IPS-NIHi7 (cell line): Measurements from ENCODE around the gene P2RX6.
"Not testable (repeated sequence)": the region's sequence is repeated elsewhere in the genome, so short reads cannot be mapped to it uniquely, and the experiment has no call there.

Experiments used
- DNase-seq: peaks from one replicate; pipeline ENCODE4 v3.0.0; 2012; ENCODE audit warnings: mixed read lengths; ENCODE audit errors: extremely low spot score

P2RX6 gene

DNA sequence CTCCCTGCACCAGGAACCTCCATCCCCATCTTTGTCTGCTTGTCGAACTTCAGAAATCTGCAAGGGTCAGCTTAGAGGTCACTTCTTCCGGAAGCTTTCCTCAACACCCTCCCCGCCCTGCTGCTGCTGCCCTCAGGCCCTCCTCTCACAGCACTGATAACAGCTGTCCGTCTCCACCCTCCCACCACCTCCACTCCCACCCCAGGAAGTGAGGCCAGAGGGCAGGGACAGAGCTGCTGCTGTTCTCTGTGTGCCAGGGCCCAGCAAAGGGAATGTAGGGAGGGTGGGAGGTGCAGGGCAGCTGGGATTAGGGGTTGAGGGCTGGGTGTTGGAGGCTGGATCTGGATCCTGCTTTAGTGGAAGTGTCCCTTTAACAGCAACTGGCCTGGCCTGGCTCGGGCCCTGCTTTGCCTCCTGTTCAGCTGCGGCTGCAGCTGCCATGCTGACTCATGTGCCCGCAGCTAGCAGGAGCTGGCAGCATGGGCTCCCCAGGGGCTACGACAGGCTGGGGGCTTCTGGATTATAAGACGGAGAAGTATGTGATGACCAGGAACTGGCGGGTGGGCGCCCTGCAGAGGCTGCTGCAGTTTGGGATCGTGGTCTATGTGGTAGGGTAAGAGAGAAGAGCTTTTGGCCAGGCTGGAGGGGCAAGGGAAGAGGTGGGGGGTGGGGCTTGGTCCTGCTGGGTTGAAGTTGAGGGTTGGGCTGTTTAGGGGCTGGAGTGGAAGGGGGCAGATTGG, at the start of gene P2RX6:
P2RX6 (plus strand) TSS at position 440 of the 740 bp plus-strand sequence; CDS start at position 450, 10 bp downstream.
- peak; percentile 53 for DNase-seq

GRCh38 chr22:20965888-20966855, 48.8 kb upstream of the P2RX6 start:
- no peak for DNase-seq

DNA sequence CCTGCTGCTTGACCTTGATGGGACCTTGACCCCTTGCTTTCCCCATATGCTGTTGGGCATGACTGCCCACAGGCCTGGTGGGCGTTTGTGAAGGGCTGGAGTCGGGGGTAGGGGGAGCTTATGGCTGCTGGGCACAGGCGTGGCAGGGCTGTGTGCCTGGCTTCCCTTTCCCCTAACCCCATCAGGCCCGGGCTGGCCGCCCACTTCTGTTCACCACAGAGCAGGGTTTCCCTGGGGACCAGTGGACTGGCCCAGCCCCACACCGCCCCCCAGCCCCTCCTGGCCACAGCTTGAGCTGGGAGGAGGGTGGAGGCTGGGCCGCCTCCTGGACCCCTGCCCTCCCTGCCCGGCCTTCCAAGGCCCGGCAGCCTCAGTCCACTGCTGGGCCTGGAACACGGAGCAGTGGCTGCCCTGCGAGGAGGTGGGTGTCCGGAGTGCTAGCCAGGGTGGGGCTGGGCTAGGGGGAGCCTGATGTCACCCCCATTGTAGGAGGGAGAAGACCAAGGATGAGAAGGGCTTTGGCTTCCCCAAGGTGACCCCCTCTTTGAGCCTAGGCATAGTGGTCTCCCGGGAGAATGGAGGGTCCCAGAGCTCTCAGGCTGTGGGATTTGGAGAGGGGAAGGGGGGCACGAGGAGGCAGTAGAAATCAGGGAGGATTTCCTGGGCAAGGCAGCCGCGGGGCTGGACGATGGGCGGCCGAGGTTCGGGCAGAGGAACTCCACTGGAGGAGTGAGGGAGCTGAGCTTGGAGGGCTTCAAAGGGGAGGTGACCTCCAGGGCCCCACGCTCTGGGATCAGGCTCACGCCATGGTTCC, 47.9 kb upstream of the P2RX6 start, which contains the start of gene AIFM3:
AIFM3 (plus strand) TSS at position 373 of the 814 bp plus-strand sequence. CDS start 690 bp downstream, outside the sequence.
- no peak for DNase-seq

DNA sequence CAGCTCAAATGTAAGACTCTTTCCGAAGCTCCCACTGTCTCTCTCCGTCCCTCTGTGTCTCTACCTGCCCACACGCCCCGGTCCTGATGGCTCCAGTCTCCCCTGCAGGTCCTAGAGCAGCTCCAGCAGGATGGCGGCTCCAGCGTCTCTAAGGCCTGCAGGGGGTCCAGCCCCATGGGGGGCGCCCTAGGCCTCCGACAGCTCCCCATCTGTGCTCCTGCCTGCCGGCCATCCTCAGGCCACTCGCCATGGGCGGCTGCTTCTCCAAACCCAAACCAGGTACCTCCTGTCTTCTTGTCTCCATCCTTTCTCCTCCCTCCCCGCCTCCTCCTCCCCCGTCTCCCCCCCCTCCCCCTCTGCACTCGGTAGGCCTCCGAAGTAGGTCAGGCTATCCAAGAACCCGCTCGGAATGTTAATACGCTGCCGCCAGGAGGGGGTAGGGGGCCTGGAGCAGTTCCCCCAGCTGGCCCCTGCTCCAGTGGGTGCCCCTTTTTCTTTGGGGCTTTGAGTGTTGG, 47.2 kb upstream of the P2RX6 start:
- DNase-seq = peak; percentile 53

DNA sequence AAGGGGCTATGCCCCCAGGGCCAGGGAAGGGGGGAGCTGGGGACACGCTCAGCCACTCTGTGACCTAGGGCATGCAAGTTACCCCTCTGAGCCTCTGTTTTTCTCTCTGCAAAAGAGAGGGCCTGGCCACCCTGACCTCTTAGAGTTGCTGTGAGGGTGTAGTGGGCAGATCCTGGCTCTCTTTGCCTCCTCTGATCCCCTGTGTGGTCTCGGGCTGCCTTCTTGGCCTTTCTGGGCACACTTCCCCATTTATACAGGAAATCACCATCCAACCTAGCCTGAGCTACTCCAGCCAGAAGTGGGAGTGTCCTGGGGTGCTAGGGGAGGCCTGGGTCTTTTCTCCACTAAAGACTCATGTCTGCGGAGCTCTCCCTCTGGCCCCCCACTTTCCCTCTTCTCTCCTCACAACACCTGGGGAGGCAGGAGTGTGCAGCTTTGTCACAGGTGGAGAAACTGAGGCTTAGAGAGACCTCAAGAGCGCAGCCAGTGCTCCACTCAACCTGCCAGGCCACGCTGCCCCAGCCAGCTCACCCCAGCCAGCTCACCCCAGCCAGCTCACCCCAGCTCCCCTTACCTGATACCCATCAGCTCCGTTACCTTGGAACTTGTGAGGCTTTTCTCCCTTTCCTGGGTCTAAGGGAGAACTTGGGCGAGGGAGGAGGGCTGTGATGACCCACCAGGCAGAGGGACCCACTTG, 46.5 kb upstream of the P2RX6 start:
- no peak for DNase-seq

DNA sequence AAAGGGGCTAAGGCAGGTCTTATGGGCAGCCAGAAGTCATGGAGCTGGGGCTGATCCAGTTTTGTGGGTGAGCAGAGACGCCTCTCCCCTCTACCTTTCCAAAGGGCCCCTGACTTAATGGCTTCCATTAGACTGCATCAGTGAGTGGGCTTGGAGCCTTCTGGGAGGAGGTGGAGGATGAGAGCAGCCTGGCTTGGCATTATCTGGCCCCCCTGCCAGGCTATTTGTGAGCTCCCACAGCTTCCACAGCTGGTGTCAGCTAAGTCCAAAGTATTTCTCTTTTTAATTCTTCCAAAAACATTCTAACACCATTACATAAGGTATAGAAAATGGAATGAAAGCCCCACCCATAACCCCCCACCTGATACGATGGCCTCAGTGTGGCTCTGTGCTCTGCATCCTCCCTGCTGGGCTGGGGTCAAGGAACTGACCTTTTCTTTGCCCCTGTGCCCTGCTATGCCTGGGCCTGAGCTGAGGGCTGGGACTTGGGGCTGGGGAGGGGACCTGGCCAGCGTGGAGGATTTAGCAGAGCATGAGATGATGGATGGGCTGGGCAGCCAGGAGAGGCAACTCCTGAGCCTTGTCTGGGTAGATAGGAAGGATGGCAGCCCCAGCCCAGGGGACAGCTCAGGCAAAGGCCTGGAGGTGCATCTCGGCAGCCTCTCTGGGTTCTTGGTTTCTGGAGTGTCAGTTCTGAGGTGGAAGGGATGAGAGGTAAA, 43.9 kb upstream of the P2RX6 start:
- DNase-seq = no peak

- not testable (repeated sequence) for DNase-seq
Measured at GRCh38 chr22:20972014-20972694, 42.8 kb upstream of the P2RX6 start.

- DNase-seq = no peak
Measured at GRCh38 chr22:20972933-20973577, 41.9 kb upstream of the P2RX6 start.

GRCh38 chr22:20973634-20974286, 41.2 kb upstream of the P2RX6 start:
- no peak for DNase-seq

GRCh38 chr22:20974336-20974955, 40.5 kb upstream of the P2RX6 start:
- no peak for DNase-seq

- DNase-seq = no peak
Measured at GRCh38 chr22:20975541-20976290, 39.2 kb upstream of the P2RX6 start.

- no peak for DNase-seq
Measured at GRCh38 chr22:20976291-20976877, 38.6 kb upstream of the P2RX6 start.

GRCh38 chr22:20977019-20977418, 37.9 kb upstream of the P2RX6 start:
- DNase-seq = no peak

- DNase-seq = no peak
Measured at GRCh38 chr22:20977516-20978170, 37.3 kb upstream of the P2RX6 start.

GRCh38 chr22:20978419-20978818, 36.5 kb upstream of the P2RX6 start:
- no peak for DNase-seq

DNA sequence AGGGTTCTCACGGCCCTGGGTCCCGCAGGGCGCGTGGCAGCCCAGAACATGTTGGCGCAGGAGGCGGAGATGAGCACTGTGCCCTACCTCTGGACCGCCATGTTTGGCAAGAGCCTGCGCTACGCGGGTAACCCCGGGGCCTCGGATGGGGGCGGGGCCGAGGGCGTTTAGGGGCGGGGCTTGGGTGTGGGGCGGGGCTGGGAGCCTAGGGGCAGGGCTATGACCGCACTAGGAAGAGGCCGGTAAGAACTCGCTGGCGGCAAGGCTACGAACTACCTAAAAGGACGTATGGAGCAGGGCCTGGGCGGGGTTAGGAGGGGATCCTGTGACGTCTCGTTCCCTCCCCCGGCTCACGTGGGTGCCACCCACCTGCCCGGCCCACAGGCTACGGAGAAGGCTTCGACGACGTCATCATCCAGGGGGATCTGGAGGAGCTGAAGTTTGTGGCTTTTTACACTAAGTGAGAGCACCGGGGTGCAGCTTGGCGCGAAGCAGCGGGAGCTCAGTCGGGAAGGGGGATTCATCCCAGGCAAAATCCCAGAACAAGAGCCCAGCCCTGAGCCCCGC, 35.6 kb upstream of the P2RX6 start:
- DNase-seq = peak; percentile 97
